WTC11 (cell line): ENCODE results near the gene PRKD1. TPM values are rescaled to one million over a fixed set of nuclear protein-coding genes. Genes with fewer than 3 reads are reported as not detected.

ENCODE experiments used
- ATAC-seq: fragments of 200-7000 bp; cut with Tn5 transposase; 2 replicates; pipeline ENCODE4 v1.10.0; 2021; ENCODE audit warnings: mild to moderate bottlenecking, moderate library complexity
- CTCF ChIA-PET: fragments of 300-600 bp; sonication (Branson Sonifier 250); formaldehyde crosslinking; loops from one replicate; lab custom pipeline; 2021; ENCODE audit warnings: antibody characterized with exemption; lab: Charles Lee
- POLR2A ChIA-PET: fragments of 350-600 bp; sonication (Branson Sonifier 250); formaldehyde crosslinking; loops from one replicate; lab custom pipeline; 2021; ENCODE audit warnings: antibody characterized with exemption; lab: Charles Lee
- DNase-seq: peaks from one replicate; pipeline ENCODE4 v3.0.0; 2021; ENCODE audit warnings: low spot score
- H3K27ac Mint-ChIP-seq: 2 replicates; pipeline ENCODE4 v1.8.0; 2021; ENCODE audit warnings: mixed read lengths
- H3K27me3 Mint-ChIP-seq: 2 replicates; pipeline ENCODE4 v1.8.0; 2021; ENCODE audit warnings: low read depth, mild to moderate bottlenecking, moderate library complexity, mixed read lengths
- H3K36me3 Mint-ChIP-seq: 2 replicates; pipeline ENCODE4 v1.8.0; 2021; ENCODE audit warnings: mixed read lengths
- H3K4me1 Mint-ChIP-seq: 2 replicates; pipeline ENCODE4 v1.8.0; 2022; ENCODE audit warnings: mixed read lengths
- H3K4me3 Mint-ChIP-seq: 2 replicates; pipeline ENCODE4 v1.8.0; 2021; ENCODE audit warnings: mild to moderate bottlenecking, moderate library complexity, mixed read lengths
- H3K9me3 Mint-ChIP-seq: 2 replicates; pipeline ENCODE4 v1.8.0; 2021; ENCODE audit warnings: mixed read lengths
- ATF1 ChIP-seq: sonication (generic); formaldehyde crosslinking; IDR thresholded peaks from 2 replicates; pipeline ENCODE4 v1.8.1; 2023; ENCODE audit warnings: mild to moderate bottlenecking, moderate library complexity, missing genetic modification reagents
- CREM ChIP-seq: sonication (generic); formaldehyde crosslinking; IDR thresholded peaks from 2 replicates; pipeline ENCODE4 v1.8.1; 2022; ENCODE audit warnings: mild to moderate bottlenecking, missing genetic modification reagents, moderate library complexity
- E2F4 ChIP-seq: sonication (generic); formaldehyde crosslinking; IDR thresholded peaks from 2 replicates; pipeline ENCODE4 v1.8.1; 2022; ENCODE audit warnings: low read depth, mild to moderate bottlenecking, moderate library complexity, missing genetic modification reagents, borderline replicate concordance
- ETV6 ChIP-seq: sonication (generic); formaldehyde crosslinking; IDR thresholded peaks from 2 replicates; pipeline ENCODE4 v1.8.1; 2022; ENCODE audit warnings: mild to moderate bottlenecking, missing genetic modification reagents
- GABPB1 ChIP-seq: sonication (generic); formaldehyde crosslinking; IDR thresholded peaks from 2 replicates; pipeline ENCODE4 v1.8.1; 2023; ENCODE audit warnings: mild to moderate bottlenecking, missing genetic modification reagents
- HMGXB4 ChIP-seq: sonication (generic); formaldehyde crosslinking; IDR thresholded peaks from 2 replicates; pipeline ENCODE4 v1.8.1; 2023; ENCODE audit warnings: mild to moderate bottlenecking, moderate library complexity, missing genetic modification reagents
- IRF2 ChIP-seq: sonication (generic); formaldehyde crosslinking; IDR thresholded peaks from 2 replicates; pipeline ENCODE4 v1.8.0; 2022; ENCODE audit warnings: low read depth, missing genetic modification reagents, borderline replicate concordance
- JUN ChIP-seq: sonication (generic); formaldehyde crosslinking; IDR thresholded peaks from 2 replicates; pipeline ENCODE4 v1.8.0; 2023; ENCODE audit warnings: mild to moderate bottlenecking, missing genetic modification reagents
- MYBL2 ChIP-seq: sonication (generic); formaldehyde crosslinking; IDR thresholded peaks from 2 replicates; pipeline ENCODE4 v1.8.1; 2023; ENCODE audit warnings: mild to moderate bottlenecking, moderate library complexity, missing genetic modification reagents
- NFE2L1 ChIP-seq: sonication (generic); formaldehyde crosslinking; IDR thresholded peaks from 2 replicates; pipeline ENCODE4 v1.8.1; 2023; ENCODE audit warnings: missing genetic modification reagents
- NR2C2 ChIP-seq: sonication (generic); formaldehyde crosslinking; IDR thresholded peaks from 2 replicates; pipeline ENCODE4 v1.8.0; 2022; ENCODE audit warnings: mild to moderate bottlenecking, missing genetic modification reagents
- PRRX2 ChIP-seq: fragments of 250-450 bp; sonication (Bioruptor Pico); IDR thresholded peaks from 2 replicates; pipeline ENCODE4 v1.8.0; 2021; ENCODE audit warnings: mild to moderate bottlenecking
- SOX15 ChIP-seq: fragments of 250-450 bp; sonication (Bioruptor Pico); IDR thresholded peaks from 2 replicates; pipeline ENCODE4 v1.9.0; 2021; ENCODE audit warnings: mild to moderate bottlenecking
- TEAD1 ChIP-seq: sonication (generic); formaldehyde crosslinking; IDR thresholded peaks from 2 replicates; pipeline ENCODE4 v1.8.0; 2022; ENCODE audit warnings: mild to moderate bottlenecking, missing genetic modification reagents
- TP53 ChIP-seq: sonication (generic); formaldehyde crosslinking; IDR thresholded peaks from 2 replicates; pipeline ENCODE4 v1.8.1; 2023; ENCODE audit warnings: mild to moderate bottlenecking, missing genetic modification reagents
- USF1 ChIP-seq: sonication (generic); formaldehyde crosslinking; IDR thresholded peaks from 2 replicates; pipeline ENCODE4 v1.8.0; 2022; ENCODE audit warnings: mild to moderate bottlenecking, missing genetic modification reagents
- ZBTB21 ChIP-seq: sonication (generic); formaldehyde crosslinking; IDR thresholded peaks from 2 replicates; pipeline ENCODE4 v1.8.1; 2023; ENCODE audit warnings: mild to moderate bottlenecking, missing genetic modification reagents, borderline replicate concordance
- ZMAT4 ChIP-seq: fragments of 250-450 bp; sonication (Bioruptor Pico); IDR thresholded peaks from 2 replicates; pipeline ENCODE4 v1.9.0; 2021; ENCODE audit warnings: mild to moderate bottlenecking
- ZNF532 ChIP-seq: fragments of 250-450 bp; sonication (Bioruptor Pico); IDR thresholded peaks from 2 replicates; pipeline ENCODE4 v1.9.0; 2021; ENCODE audit warnings: mild to moderate bottlenecking, borderline replicate concordance
- ZNF671 ChIP-seq: fragments of 250-450 bp; sonication (Bioruptor Pico); IDR thresholded peaks from 2 replicates; pipeline ENCODE4 v1.8.0; 2021; ENCODE audit warnings: mild to moderate bottlenecking
- total RNA-seq: library from RNA; stranded (reverse); gene quantifications from 3 replicates; pipeline ENCODE4 v1.2.3, GENCODE V29; 2021
- TF ChIP-seq, protein P1 (sequence below): fragments of 250-450 bp; sonication (Bioruptor Pico); IDR thresholded peaks from 2 replicates; pipeline ENCODE4 v1.8.0; 2021; ENCODE audit warnings: mild to moderate bottlenecking
- TF ChIP-seq, protein P2 (sequence below): sonication (generic); formaldehyde crosslinking; IDR thresholded peaks from 2 replicates; pipeline ENCODE4 v1.8.0; 2023; ENCODE audit warnings: missing genetic modification reagents
- TF ChIP-seq, protein P3 (sequence below): sonication (generic); formaldehyde crosslinking; IDR thresholded peaks from 2 replicates; pipeline ENCODE4 v1.8.0; 2022; ENCODE audit warnings: mild to moderate bottlenecking, missing genetic modification reagents
- TF ChIP-seq, protein P4 (sequence below): sonication (generic); formaldehyde crosslinking; IDR thresholded peaks from 2 replicates; pipeline ENCODE4 v1.8.1; 2023; ENCODE audit warnings: mild to moderate bottlenecking, missing genetic modification reagents, moderate library complexity

PRKD1 gene
- total RNA-seq, 1 experiment from 2014 or later = 7.6 TPM

DNA sequence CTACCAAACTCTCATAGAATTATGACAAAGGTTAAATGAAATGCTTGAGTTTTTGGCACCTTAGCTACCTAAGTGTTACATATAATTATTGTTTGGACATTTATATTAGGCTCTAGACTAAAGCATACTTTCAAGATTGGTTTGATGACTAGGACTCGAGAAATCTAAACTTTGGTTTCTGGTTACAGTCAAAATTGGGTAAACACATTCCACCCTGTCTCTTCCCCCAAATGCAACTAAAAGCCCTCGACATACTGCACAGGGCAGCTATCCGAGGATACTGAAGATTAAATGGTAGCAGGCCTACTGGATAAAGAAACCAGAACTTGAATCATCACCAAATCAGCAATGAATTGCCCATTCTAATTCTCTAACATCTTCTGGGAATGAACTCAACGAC is 369.1 kb downstream of the PRKD1 start:
- ChIA-PET POLR2A (no interaction called here), CTCF (no interaction called here)
- no peak for TF ChIP-seq TEAD1 (CRISPR knock-in tag)
- TF ChIP-seq ZBTB21 (CRISPR knock-in tag) = no peak
- no peak for TF ChIP-seq ZNF532 (CRISPR knock-in tag)
- TF ChIP-seq, protein P1, sequence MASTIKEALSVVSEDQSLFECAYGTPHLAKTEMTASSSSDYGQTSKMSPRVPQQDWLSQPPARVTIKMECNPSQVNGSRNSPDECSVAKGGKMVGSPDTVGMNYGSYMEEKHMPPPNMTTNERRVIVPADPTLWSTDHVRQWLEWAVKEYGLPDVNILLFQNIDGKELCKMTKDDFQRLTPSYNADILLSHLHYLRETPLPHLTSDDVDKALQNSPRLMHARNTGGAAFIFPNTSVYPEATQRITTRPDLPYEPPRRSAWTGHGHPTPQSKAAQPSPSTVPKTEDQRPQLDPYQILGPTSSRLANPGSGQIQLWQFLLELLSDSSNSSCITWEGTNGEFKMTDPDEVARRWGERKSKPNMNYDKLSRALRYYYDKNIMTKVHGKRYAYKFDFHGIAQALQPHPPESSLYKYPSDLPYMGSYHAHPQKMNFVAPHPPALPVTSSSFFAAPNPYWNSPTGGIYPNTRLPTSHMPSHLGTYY = no peak
- no peak for TF ChIP-seq CREM (CRISPR knock-in tag)
- no peak for TF ChIP-seq ZNF671
- no peak for DNase-seq
- no peak for ATAC-seq
- H3K27ac Mint-ChIP-seq = no peak overlapping the region
- no peaks in the 10 kb centered on the region for H3K9me3 Mint-ChIP-seq
- no peak overlapping the region for H3K4me3 Mint-ChIP-seq
- H3K36me3 Mint-ChIP-seq = no peaks in the 10 kb centered on the region
- no peaks in the 10 kb centered on the region for H3K27me3 Mint-ChIP-seq
- H3K4me1 Mint-ChIP-seq = no peaks in the 10 kb centered on the region

DNA sequence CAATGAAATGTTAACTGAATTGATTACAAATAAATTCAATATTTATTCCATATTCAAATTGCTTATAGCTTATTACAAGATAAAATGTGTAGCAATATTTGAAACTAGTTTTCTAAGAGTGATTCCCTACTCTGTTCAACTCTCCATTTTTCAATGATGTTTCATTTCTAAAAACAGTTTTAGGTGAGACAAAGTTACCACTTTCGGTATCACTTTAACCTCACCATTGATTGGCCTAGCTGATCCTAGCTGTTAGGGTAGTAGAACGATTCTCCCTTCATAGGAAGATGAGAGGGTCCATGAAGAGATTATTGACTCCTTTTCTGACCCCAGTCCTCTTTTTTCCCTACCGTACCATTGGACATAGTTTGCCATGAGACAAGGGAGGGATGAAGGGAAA is 373.3 kb downstream of the PRKD1 start:
- Mint-ChIP-seq H3K4me3 (no peak overlapping the region), H3K4me1 (no peaks in the 10 kb centered on the region), H3K36me3 (no peaks in the 10 kb centered on the region), H3K9me3 (no peaks in the 10 kb centered on the region), H3K27ac (no peak overlapping the region), H3K27me3 (no peaks in the 10 kb centered on the region)
- ATAC-seq (no peak), DNase-seq (no peak)
- ChIA-PET POLR2A (no interaction called here), CTCF (interaction anchor here (1.0 to 1.1 kb wide), 2 partner anchors 641 to 660 kb away, joined by 3 to 4 read pairs; no protein-coding TSS in a partner anchor)
- TF ChIP-seq ZMAT4 (CRISPR knock-in tag) = no peak
- no peak for TF ChIP-seq TP53 (CRISPR knock-in tag)
- TF ChIP-seq, protein P2, sequence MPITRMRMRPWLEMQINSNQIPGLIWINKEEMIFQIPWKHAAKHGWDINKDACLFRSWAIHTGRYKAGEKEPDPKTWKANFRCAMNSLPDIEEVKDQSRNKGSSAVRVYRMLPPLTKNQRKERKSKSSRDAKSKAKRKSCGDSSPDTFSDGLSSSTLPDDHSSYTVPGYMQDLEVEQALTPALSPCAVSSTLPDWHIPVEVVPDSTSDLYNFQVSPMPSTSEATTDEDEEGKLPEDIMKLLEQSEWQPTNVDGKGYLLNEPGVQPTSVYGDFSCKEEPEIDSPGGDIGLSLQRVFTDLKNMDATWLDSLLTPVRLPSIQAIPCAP (CRISPR knock-in tag) = no peak
- no peak for TF ChIP-seq USF1 (CRISPR knock-in tag)
- no peak for TF ChIP-seq IRF2 (CRISPR knock-in tag)
- no peak for TF ChIP-seq NFE2L1 (CRISPR knock-in tag)
- no peak for TF ChIP-seq SOX15 (CRISPR knock-in tag)
- no peak for TF ChIP-seq NR2C2 (CRISPR knock-in tag)
- TF ChIP-seq, protein P3, sequence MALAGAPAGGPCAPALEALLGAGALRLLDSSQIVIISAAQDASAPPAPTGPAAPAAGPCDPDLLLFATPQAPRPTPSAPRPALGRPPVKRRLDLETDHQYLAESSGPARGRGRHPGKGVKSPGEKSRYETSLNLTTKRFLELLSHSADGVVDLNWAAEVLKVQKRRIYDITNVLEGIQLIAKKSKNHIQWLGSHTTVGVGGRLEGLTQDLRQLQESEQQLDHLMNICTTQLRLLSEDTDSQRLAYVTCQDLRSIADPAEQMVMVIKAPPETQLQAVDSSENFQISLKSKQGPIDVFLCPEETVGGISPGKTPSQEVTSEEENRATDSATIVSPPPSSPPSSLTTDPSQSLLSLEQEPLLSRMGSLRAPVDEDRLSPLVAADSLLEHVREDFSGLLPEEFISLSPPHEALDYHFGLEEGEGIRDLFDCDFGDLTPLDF = no peak
- TF ChIP-seq MYBL2 (CRISPR knock-in tag) = no peak
- no peak for TF ChIP-seq ETV6 (CRISPR knock-in tag)
- no peak for TF ChIP-seq ATF1 (CRISPR knock-in tag)
- TF ChIP-seq JUN = no peak
- no peak for TF ChIP-seq CREM (CRISPR knock-in tag)
- no peak for TF ChIP-seq HMGXB4 (CRISPR knock-in tag)
- TF ChIP-seq, protein P4, sequence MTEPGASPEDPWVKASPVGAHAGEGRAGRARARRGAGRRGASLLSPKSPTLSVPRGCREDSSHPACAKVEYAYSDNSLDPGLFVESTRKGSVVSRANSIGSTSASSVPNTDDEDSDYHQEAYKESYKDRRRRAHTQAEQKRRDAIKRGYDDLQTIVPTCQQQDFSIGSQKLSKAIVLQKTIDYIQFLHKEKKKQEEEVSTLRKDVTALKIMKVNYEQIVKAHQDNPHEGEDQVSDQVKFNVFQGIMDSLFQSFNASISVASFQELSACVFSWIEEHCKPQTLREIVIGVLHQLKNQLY (CRISPR knock-in tag) = no peak
- no peak for TF ChIP-seq E2F4 (CRISPR knock-in tag)
- TF ChIP-seq GABPB1 (CRISPR knock-in tag) = no peak
- TF ChIP-seq PRRX2 = no peak
